K562 (cell line): ENCODE results near the gene KDM5A. TPM values are rescaled to one million over a fixed set of nuclear protein-coding genes. Genes with fewer than 3 reads are reported as not detected.

ENCODE experiments used
- ATAC-seq: fragments of 200-7000 bp; cut with Tn5 transposase; 3 replicates; pipeline ENCODE4 v1.9.1; 2020; ENCODE audit warnings: moderate library complexity
- BruUV-seq: library from RNA; stranded (reverse); fragments of 400-500 nt; replicated peaks from 2 replicates; lab custom pipeline; 2021; lab: Mats Ljungman, UMichigan
- CTCF ChIA-PET: fragments of 300-600 bp; formaldehyde crosslinking; extraction: SDS; loops from one replicate; lab custom pipeline; 2021; ENCODE audit warnings: low intra/inter-chr PET ratio; lab: Yijun Ruan, JAX
- POLR2A ChIA-PET: fragments of 300-600, 350-650 bp; sonication (Branson Sonifier 250); formaldehyde crosslinking; extraction: SDS; loops from one replicate; lab custom pipeline; 2021; ENCODE audit warnings: antibody characterized with exemption, inconsistent platforms; lab: Yijun Ruan, JAX
- DNase-seq, 4 experiments: peaks; one replicate each; pipeline versions ENCODE4 v3.0.0 to v3.0.0-alpha.2; 2011 to 2018; ENCODE audit warnings: low spot score in 3 of 4, mixed read lengths in 3 of 4; ENCODE audit errors: extremely low read depth in 1 of 4
- FAIRE-seq: peaks from 2 replicates; lab custom pipeline; 2011; peaks lifted over from hg19 to GRCh38; lab: Jason Lieb, UNC
- H2AFZ ChIP-seq: 2 replicates; pipeline ENCODE4 v1.6.0; 2011; ENCODE audit warnings: low read depth, low read length, control low read depth, inconsistent platforms
- H3K27ac ChIP-seq: fragments of 200-600 bp; 3 replicates; pipeline ENCODE4 v1.8.0; 2011; ENCODE audit warnings: low read depth, mild to moderate bottlenecking, control low read depth, inconsistent platforms, low read length, moderate library complexity, mixed read lengths; ENCODE audit errors: extremely low read depth
- H3K27me3 ChIP-seq, 2 experiments: fragments of 300-600 bp in 1 of 2; 2 replicates in 1 of 2; 3 replicates in 1 of 2; pipeline versions ENCODE4 v1.6.0 to v1.8.0; 2011; ENCODE audit warnings: inconsistent platforms in 2 of 2, low read length in 2 of 2, mild to moderate bottlenecking in 1 of 2, mixed read lengths in 1 of 2, moderate library complexity in 1 of 2; ENCODE audit not compliant: control insufficient read depth in 2 of 2, insufficient read depth in 2 of 2
- H3K36me3 ChIP-seq: fragments of 300-600 bp; 3 replicates; pipeline ENCODE4 v1.8.0; 2011; ENCODE audit warnings: mild to moderate bottlenecking, low read length, inconsistent platforms; ENCODE audit not compliant: control insufficient read depth, insufficient read depth
- H3K4me1 ChIP-seq, 2 experiments: fragments of 200-600 bp in 1 of 2; replicated peaks in 1 of 2; 2 replicates in 1 of 2; 3 replicates in 1 of 2; pipeline versions ENCODE4 v1.5.1 to v1.8.0; 2011; ENCODE audit warnings: inconsistent platforms in 2 of 2, low read length in 2 of 2, mild to moderate bottlenecking in 1 of 2, mixed read lengths in 1 of 2, moderate library complexity in 1 of 2; ENCODE audit not compliant: control insufficient read depth in 2 of 2, insufficient read depth in 2 of 2
- H3K4me2 ChIP-seq: 2 replicates; pipeline ENCODE4 v1.6.1; 2011; ENCODE audit warnings: low read length, control low read depth, inconsistent platforms, mixed read lengths; ENCODE audit not compliant: insufficient read depth
- H3K4me3 ChIP-seq: fragments of 200-600 bp; sonication (generic), shearing (Covaris generic); 2 replicates; pipeline ENCODE4 v1.5.1; 2016; ENCODE audit warnings: control low read depth, inconsistent platforms
- H3K79me2 ChIP-seq: fragments of 200-600 bp; 3 replicates; pipeline ENCODE4 v1.8.0; 2011; ENCODE audit warnings: low read length, inconsistent platforms; ENCODE audit not compliant: control insufficient read depth, insufficient read depth
- H3K9ac ChIP-seq, 2 experiments: 2 replicates each; pipeline versions ENCODE4 v1.6.0 to v1.6.1; 2011; ENCODE audit warnings: low read depth in 2 of 2, low read length in 2 of 2, control low read depth in 1 of 2, inconsistent platforms in 1 of 2, mild to moderate bottlenecking in 1 of 2, mixed read lengths in 1 of 2; ENCODE audit not compliant: insufficient read depth in 1 of 2
- H3K9me1 ChIP-seq: one replicate; pipeline ENCODE4 v1.6.0; 2011; ENCODE audit warnings: inconsistent platforms, mild to moderate bottlenecking, low read length, moderate library complexity; ENCODE audit not compliant: control insufficient read depth, insufficient read depth
- H3K9me3 ChIP-seq: replicated peaks from 2 replicates; pipeline ENCODE4 v1.5.1; 2011; ENCODE audit warnings: low read depth, low read length, inconsistent platforms; ENCODE audit not compliant: control insufficient read depth, insufficient read depth
- H4K20me1 ChIP-seq: replicated peaks from 2 replicates; pipeline ENCODE4 v1.6.1; 2011; ENCODE audit warnings: low read length, inconsistent platforms, mixed read lengths; ENCODE audit not compliant: control insufficient read depth, insufficient read depth
- BRD9 ChIP-seq: fragments of 450-650 bp; IDR thresholded peaks from 2 replicates; pipeline ENCODE4 v1.6.1; 2018; ENCODE audit warnings: low read depth; ENCODE audit not compliant: partially characterized antibody
- JUNB ChIP-seq: fragments of 450-650 bp; formaldehyde crosslinking; conservative IDR thresholded peaks from 2 replicates; pipeline ENCODE4 v1.4.0; 2020; ENCODE audit warnings: mild to moderate bottlenecking
- MCM7 ChIP-seq, 2 experiments: fragments of 450-650 bp; IDR thresholded peaks; 2 replicates each; pipeline ENCODE4 v1.6.1; 2016 to 2018
- NFRKB ChIP-seq: fragments of 450-650 bp; IDR thresholded peaks from 2 replicates; pipeline ENCODE4 v1.6.1; 2016; ENCODE audit warnings: low read depth
- NR3C1 ChIP-seq: sonication (generic); formaldehyde crosslinking; IDR thresholded peaks from 2 replicates; pipeline ENCODE4 v1.8.1; 2022; ENCODE audit warnings: missing genetic modification reagents
- RAD21 ChIP-seq, 2 experiments: fragments of 250-450 bp in 1 of 2; fragments of 450-650 bp in 1 of 2; sonication (Bioruptor Pico) in 1 of 2; formaldehyde crosslinking in 1 of 2; IDR thresholded peaks in 1 of 2; conservative IDR thresholded peaks in 1 of 2; 2 replicates each; pipeline versions ENCODE4 v1.4.0 to v1.8.0; 2020 to 2022; ENCODE audit warnings: mild to moderate bottlenecking in 2 of 2, moderate library complexity in 1 of 2
- RBM15 ChIP-seq: fragments of 200-400 bp; formaldehyde crosslinking; IDR thresholded peaks from 2 replicates; pipeline ENCODE4 v1.6.1; 2018; ENCODE audit warnings: mild to moderate bottlenecking, low read length, moderate library complexity; ENCODE audit not compliant: insufficient read depth
- SOX6 ChIP-seq: fragments of 450-650 bp; IDR thresholded peaks from 2 replicates; pipeline ENCODE4 v1.6.1; 2014; ENCODE audit warnings: mild to moderate bottlenecking
- ZC3H11A ChIP-seq: IDR thresholded peaks from 2 replicates; pipeline ENCODE4 v1.6.1; 2012; ENCODE audit warnings: low read depth, low read length, improper control_type of control experiment
- ZNF696 ChIP-seq: fragments of 250-450 bp; sonication (Bioruptor Pico); conservative IDR thresholded peaks from 2 replicates; pipeline ENCODE4 v1.4.0; 2020; ENCODE audit warnings: mild to moderate bottlenecking, moderate library complexity
- WGBS: fragments of 100-300 bp; shearing (Covaris generic); methylation state at CpG from one replicate; pipeline ENCODE4 v1.1.6; 2016; ENCODE audit warnings: low coverage, mixed read lengths; ENCODE audit not compliant: insufficient coverage; ENCODE audit errors: missing lambda C conversion rate; 5-methylcytosine and 5-hydroxymethylcytosine counted together
- in situ Hi-C: fragments of 300-500 bp; cut with MboI; formaldehyde crosslinking; loops from 4 replicates; pipeline ENCODE4 v1.15.0; 2018; ENCODE audit warnings: inconsistent platforms, mixed read lengths
- intact Hi-C: fragments of 100-400 bp; cut with micrococcal nuclease; formaldehyde crosslinking; loops from 2 replicates; pipeline ENCODE4 v1.14.2; 2022
- polyA plus RNA-seq, 8 experiments: library from polyadenylated mRNA; depleted of rRNA in 4 of 8; stranded (reverse) in 5 of 8; unstranded in 3 of 8; fragments of >200 nt; fragmentation: Nextera tagmentation in 2 of 8; fragmentation: Illumina TruSeq in 1 of 8; extraction: Ambion mirVana in 2 of 8; extraction: Trizol in 1 of 8; gene quantifications; 2 replicates each; pipeline versions ENCODE4 v1.2.1 to v1.2.3, GENCODE V29; 2011 to 2014; ENCODE audit warnings: inconsistent platforms in 1 of 8, missing spikeins in 1 of 8
- total RNA-seq, 7 experiments: library from RNA; depleted of rRNA in 6 of 7; stranded (reverse); fragments of >200 nt in 6 of 7; fragmentation: Illumina TruSeq in 2 of 7; extraction: Trizol in 2 of 7; gene quantifications; 2 replicates each; pipeline versions ENCODE4 v1.2.1 to v1.2.3, GENCODE V29; 2011 to 2021; ENCODE audit warnings: low replicate concordance in 1 of 7
- TF ChIP-seq, protein P1 (sequence below): fragments of 250-450 bp; sonication (Bioruptor Pico); IDR thresholded peaks from 2 replicates; pipeline ENCODE4 v1.5.0; 2022; ENCODE audit warnings: mild to moderate bottlenecking

KDM5A gene
- total and polyA plus RNA-seq, 9 of the 15 experiments (the other 6 are each of a cell fraction or from before 2014, with no cell fraction given), result 5.5 to 35.1 (median 13.1) TPM

DNA sequence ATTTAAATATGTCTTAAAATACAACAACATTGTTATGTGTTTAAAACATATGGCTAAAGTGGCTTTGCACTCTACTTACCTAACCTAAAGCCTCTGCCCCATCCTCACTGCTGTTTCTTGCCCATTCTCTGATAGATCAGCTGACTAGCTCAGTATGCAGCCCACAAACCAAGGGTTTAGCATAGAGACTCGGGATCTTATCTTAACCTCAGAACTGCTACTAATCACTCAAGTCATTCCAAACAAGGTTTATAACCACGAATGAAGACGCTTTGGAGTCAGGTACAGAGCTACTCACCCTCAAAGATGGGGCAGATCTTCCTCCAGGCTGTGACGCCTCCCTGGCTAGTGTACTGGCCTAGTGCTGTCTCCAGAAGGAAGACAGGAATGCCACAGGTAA lies 145.7 kb downstream of the KDM5A start:
- H3K9ac ChIP-seq, result no peak overlapping the region
- H3K79me2 ChIP-seq, result no peaks in the 10 kb centered on the region
- DNase-seq (no peak), FAIRE-seq (no peak), ATAC-seq (no peak)
- intact Hi-C loops, result no loop called here
- H3K9me3 ChIP-seq, result no peaks in the 10 kb centered on the region; the same call in 1 of the 2 replicates
- H3K4me2 ChIP-seq, result no peak overlapping the region
- ChIA-PET POLR2A (interaction anchor here (1.0 kb wide), 1 partner anchor 16 kb away, joined by 3 read pairs; no protein-coding TSS in a partner anchor), CTCF (no interaction called here)
- no peaks in the 10 kb centered on the region for H3K36me3 ChIP-seq
- no peak overlapping the region for H3K27ac ChIP-seq
- BruUV-seq, result no TSS peak
- no peaks in the 10 kb centered on the region for H3K4me1 ChIP-seq
- 0% methylated on average over 4 of the region's 4 CpGs for WGBS
- H3K4me3 ChIP-seq, result no peak overlapping the region
- no peaks in the 10 kb centered on the region for H3K9me1 ChIP-seq
- H2AFZ ChIP-seq, result no peak overlapping the region
- peaks cover 5 to 24% of the 10 kb centered on the region in 2 experiments; a peak in 4 of 5 replicates for H3K27me3 ChIP-seq
- in situ Hi-C loops, result no loop called here
- no peaks in the 10 kb centered on the region for H4K20me1 ChIP-seq
- TF ChIP-seq ZNF696 (CRISPR knock-in tag), result no peak
- no peak for TF ChIP-seq MCM7 (IDR thresholded peaks at IDR 0.05)
- no peak for TF ChIP-seq RBM15
- TF ChIP-seq ZC3H11A, result no peak
- TF ChIP-seq SOX6, result no peak
- no peak for TF ChIP-seq RAD21 (CRISPR knock-in tag; conservative IDR thresholded peaks at IDR 0.05 in 1 of 2, IDR thresholded peaks at IDR 0.05 in 1 of 2)
- TF ChIP-seq NR3C1 (CRISPR knock-in tag), result no peak
- TF ChIP-seq BRD9, result no peak
- TF ChIP-seq JUNB (CRISPR knock-in tag), result no peak
- TF ChIP-seq NFRKB, result no peak
- TF ChIP-seq, protein P1, sequence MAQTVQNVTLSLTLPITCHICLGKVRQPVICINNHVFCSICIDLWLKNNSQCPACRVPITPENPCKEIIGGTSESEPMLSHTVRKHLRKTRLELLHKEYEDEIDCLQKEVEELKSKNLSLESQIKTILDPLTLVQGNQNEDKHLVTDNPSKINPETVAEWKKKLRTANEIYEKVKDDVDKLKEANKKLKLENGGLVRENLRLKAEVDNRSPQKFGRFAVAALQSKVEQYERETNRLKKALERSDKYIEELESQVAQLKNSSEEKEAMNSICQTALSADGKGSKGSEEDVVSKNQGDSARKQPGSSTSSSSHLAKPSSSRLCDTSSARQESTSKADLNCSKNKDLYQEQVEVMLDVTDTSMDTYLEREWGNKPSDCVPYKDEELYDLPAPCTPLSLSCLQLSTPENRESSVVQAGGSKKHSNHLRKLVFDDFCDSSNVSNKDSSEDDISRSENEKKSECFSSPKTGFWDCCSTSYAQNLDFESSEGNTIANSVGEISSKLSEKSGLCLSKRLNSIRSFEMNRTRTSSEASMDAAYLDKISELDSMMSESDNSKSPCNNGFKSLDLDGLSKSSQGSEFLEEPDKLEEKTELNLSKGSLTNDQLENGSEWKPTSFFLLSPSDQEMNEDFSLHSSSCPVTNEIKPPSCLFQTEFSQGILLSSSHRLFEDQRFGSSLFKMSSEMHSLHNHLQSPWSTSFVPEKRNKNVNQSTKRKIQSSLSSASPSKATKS (CRISPR knock-in tag), result no peak
